GM18507 (cell line): ENCODE measurements around the gene ARHGEF3.
"Not testable (repeated sequence)": the region's sequence is repeated elsewhere in the genome, so short reads cannot be mapped to it uniquely, and the experiment has no call there.

Experiments used
- DNase-seq: peaks from one replicate; pipeline ENCODE4 v3.0.0; 2011; ENCODE audit warnings: low read depth; ENCODE audit not compliant: insufficient read length; ENCODE audit errors: extremely low spot score
- FAIRE-seq: peaks from 2 replicates; lab custom pipeline; 2011; peaks lifted over from hg19 to GRCh38; lab: Jason Lieb, UNC

ARHGEF3 gene

GRCh38 chr3:56780936-56781335 is 20.8 kb downstream of the ARHGEF3 start:
- DNase-seq (no peak), FAIRE-seq (no peak)

DNA sequence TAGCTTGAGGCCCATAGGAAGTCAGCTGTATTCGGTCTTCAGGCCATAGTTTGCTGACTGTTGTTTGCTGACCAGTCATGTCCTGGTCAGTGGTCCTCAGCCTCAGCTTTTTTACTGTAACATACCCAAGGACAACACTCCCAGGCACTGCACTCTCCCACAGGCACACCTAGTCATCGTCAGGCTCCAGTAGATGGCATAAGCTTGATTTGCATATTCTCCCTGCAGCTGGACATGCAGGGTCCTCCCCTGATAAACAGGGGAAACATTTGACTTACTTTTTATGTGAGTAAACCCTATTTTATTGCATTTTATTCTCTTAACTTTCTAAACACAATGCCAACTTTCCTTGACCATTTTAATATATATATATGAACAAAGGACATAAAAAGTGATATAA is 22.9 kb downstream of the ARHGEF3 start:
- FAIRE-seq, result no peak
- no peak for DNase-seq

DNA sequence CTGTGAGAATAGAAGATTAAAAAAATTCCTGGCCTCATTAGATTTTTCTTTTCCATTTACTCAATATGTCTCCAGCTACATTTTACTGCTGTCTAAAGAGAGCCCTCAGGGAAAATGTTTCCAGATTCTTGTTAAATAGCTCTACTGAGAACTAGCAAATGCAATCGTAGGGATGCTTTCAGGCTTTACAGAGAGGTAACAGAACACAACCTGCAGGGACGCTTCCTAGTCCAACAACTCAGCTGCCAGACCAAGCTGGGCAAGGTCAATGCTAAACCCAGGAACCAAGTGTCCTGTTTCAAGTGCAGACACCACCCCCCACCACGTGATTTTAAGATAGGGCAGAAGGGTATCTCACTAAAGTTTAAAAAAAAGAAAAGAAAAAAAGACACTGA is 25.2 kb downstream of the ARHGEF3 start:
- no peak for FAIRE-seq

GRCh38 chr3:56775838-56776555 is 25.8 kb downstream of the ARHGEF3 start:
- FAIRE-seq (no peak), DNase-seq (no peak)

More for the DNA sequence above, 25.2 kb downstream of the ARHGEF3 start:
- no peak for DNase-seq

GRCh38 chr3:56775445-56775837 is 26.3 kb downstream of the ARHGEF3 start:
- DNase-seq, result no peak
- FAIRE-seq, result no peak

GRCh38 chr3:56773986-56774385 is 27.8 kb downstream of the ARHGEF3 start:
- no peak for FAIRE-seq
- DNase-seq, result no peak

DNA sequence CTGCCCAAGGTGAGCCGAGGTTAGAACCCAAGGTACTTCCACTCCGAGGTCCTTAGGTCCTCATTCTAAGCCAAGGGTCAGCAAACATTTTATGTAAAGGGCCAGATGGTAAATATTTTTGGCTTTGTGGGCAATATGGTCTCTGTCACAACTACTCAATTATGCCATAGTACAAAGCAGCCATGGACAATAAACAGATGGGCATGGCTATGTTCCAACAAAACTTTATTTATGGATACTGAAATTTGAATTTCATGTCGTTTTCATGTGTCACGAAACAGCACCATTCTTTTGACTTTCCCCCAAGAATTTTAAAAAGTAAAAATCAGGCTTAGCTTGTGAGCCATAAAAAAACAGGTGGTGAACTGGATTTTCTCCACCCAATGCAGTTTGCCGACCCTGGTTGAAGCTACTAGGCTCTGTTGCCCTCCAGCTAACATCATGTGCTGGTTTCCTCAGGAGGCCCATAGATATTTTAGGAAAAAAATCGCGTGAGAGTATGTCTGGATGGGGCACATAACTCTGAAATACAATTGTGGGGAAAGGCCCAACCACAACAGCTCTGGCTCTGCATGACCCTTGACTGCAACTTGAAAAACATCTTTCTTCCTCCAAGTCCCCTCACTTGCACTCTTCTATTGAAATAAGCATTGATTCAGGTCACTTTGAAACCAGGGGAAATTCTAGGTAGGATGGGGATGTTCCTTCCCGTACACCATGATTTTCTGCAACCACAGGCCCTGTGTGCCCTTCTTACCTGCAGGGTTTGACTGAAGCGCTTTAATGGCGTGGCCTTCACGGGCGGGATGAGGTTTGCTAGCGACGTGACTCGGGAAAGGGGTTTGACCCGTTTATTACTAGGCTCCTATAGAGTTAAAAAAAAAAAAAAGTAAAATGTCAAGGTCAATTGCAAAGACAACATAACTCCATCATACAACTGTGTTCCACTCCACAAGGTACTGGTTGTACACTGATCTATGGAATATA is 28.5 kb downstream of the ARHGEF3 start:
- DNase-seq (no peak), FAIRE-seq (no peak)

- FAIRE-seq, result no peak
- DNase-seq, result no peak
Measured at GRCh38 chr3:56771376-56771775, 30.4 kb downstream of the ARHGEF3 start.

DNA sequence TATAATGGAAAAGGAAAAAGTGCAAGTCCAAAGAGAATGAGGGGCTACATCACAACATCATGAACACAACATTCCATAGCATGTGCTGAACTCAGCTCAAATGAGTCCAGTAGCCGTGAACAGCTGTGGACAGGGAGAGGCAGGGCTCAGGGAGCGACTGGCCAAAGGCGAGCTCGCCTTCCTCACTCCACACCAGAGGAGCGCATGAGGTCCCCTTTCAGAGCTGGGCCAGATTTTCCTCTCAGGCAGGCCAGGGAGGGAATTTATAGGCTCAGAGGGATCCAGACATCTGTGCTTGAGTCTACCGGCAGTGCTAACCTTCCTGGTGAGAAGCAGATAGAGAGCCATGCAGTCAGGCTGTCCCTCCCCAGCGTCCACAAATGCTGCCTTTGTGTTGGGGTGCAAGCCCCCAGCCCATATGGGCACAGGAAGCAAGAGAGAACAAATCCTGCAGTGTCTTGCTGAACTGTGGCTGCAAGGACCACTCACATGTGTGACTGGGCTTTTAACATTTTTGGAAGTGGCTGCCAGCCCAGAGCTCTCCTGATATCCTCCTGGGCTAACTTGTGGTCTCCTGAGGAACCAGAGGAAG is 32.5 kb downstream of the ARHGEF3 start:
- no peak for FAIRE-seq
- DNase-seq, result no peak

- no peak for FAIRE-seq
- DNase-seq, result no peak
Measured at GRCh38 chr3:56764904-56765547, 36.7 kb downstream of the ARHGEF3 start.

DNA sequence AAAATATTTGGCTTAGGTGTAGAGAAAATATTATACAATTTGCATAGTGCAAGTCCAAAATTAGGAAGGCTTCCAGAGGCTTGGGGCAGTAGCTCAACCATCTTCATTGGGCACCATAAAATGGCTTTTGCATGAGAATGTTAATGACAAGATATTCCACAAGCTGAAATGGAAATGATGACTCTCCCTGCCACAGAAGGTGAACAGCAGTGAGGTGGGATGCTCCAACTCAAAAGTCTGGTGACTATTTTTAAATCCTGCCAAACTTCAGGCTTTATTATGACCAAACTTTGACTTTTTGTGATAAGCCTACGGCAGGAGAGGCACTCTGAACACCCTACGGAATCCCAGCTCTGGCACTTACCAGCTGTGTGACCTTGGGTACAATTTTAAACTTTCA is 37.6 kb downstream of the ARHGEF3 start:
- FAIRE-seq (no peak), DNase-seq (no peak)

- no peak for DNase-seq
- FAIRE-seq, result no peak
Measured at GRCh38 chr3:56763233-56763632, 38.5 kb downstream of the ARHGEF3 start.

- FAIRE-seq, result no peak
Measured at GRCh38 chr3:56762718-56763117, 39.0 kb downstream of the ARHGEF3 start.

DNA sequence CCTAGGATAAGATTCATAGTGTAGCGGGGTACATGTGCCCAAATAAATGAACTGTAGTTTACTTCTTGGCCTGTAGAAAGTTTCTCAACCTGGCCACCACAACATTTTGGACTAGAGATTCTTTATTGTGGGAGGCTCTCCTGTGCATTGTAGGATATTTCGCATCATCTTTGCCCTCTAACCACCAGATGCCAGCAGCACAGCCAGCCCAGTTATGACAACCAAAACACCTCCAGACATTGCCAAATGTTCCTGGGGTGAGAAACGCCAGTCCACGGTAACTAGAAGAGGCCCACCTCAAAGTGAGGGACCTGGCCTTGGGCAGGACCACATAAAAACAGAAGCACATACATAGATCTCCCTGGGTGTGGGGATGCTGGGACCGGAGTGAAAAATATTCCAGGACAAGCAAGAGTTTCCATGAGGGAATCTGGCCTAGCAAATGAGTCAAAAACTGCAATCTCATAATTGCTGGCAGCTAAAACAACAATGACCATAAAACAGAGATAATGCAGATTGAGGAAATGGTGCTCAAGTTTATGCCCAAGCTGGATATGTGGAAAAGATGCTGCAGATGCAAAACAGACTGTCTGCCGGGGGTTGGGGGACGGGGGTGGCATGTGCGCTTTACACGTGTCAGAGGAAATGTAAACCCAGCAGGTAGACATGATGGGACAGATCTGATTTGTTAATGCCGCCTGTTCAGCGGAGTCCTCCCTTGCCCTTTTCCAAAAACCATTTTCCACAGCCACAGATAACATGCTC is 39.7 kb downstream of the ARHGEF3 start:
- DNase-seq, result no peak
- FAIRE-seq, result no peak

More at GRCh38 chr3:56762718-56763117, 39.0 kb downstream of the ARHGEF3 start:
- no peak for DNase-seq

DNA sequence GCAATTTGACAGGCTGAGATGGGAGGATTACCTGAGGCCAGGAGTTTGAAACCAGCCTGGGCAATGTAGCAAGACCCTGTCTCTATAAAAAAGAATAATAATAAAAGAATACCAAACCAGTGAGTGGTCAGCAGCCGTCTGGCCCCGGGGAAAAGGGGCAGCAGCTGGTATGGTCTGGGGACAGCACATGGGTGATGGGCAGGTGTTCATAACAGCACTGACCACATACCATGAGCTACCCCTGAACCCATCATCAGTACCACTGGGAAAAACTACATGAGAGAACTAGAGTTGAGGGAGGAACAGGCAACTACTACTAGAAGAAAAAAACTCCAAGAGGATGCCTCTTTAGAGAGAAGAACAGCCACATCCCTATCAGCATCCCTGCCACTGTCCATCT is 40.7 kb downstream of the ARHGEF3 start:
- DNase-seq (no peak), FAIRE-seq (no peak)

DNA sequence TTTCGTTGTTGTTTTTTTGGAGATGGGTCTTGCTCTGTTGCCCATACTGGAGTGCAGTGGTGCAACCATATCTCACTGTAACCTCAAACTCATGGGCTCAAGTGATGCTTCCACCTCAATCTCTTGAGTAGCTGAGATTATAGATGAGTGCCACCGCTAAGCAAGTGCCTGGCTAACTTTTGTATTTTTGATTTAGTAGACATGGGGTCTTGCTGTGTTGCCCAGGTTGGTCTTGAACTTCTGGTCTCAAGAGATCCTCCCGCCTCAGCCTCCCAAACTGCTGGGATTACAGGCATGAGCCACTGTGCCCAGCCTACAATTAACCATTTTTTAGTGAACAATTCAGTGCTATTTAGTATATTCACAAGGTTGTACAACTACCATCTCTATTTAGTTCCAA is 42.2 kb downstream of the ARHGEF3 start:
- FAIRE-seq (peak; percentile 66), DNase-seq (no peak)

DNA sequence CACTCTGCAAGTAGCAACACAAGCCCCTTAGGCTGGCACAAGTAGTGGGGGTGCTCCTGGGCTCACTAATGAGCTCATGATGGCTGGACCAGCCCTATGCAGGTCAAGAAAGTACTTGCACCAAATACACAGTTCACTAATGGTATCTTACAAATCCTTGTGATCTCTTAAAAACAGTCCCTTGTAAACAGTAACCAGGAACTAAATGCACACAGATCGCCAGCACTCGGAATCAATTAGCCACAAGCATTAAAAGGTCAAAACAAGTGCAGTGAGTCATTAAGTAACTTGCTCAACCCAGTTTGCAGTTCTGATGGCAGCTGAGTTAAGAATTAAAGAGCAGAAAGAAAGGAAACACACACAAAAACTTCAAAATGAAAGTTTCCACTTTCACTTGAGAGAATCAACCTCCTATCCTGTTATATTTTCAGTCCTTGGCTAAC is 43.2 kb downstream of the ARHGEF3 start:
- FAIRE-seq (peak; percentile 89), DNase-seq (peak; percentile 43)

DNA sequence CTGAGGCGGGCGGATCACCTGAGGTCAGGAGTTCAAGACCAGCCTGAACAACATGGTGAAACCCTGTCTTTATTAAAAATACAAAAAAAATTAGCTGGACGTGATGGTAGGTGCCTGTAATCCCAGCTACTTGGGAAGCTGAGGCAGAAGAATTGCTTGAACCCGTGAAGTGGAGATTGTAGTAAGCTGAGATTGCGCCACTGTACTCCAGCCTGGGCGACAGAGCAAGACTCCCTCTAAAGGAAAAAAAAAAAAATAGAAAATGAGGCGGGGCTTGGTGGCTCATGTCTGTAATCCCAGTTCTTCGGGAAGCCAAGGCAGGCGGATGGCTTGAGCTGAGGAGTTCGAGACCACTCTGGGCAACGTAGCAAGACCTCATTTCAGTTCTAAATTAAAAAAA is 43.7 kb downstream of the ARHGEF3 start:
- DNase-seq, FAIRE-seq: not testable (repeated sequence)
